Measurements from ENCODE around the gene DYNLRB1.

DYNLRB1 gene

DNA sequence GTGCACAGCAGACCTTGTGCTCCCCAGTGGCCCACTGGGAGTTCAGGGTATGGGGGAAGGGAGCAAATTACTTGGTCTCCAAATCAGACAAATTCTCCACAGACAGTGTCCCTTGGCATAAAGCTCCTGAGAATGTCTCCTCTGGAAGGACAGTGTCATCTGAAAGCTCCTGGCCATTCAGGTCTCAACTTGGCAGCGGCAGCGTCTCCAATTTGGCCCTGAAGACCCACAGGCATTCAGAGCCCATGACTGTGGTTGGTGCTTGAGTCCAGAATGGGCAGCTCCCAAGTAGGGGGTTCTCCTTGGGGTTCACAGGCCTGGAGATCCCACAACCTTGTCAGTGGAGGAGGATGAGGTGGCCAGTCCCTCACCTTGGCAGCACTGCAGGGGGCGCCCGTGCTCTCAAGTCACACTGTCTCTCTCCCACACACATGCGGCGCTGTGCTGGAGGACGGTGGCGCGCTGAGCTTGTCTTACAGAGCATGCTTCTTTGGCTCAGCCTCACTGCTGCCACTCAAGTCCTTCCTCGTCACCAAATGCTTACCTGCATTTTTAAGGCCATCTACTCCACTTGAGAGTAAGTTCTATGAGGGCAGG is 20.7 kb downstream of the DYNLRB1 start:
- TF ChIP-seq, protein P1, sequence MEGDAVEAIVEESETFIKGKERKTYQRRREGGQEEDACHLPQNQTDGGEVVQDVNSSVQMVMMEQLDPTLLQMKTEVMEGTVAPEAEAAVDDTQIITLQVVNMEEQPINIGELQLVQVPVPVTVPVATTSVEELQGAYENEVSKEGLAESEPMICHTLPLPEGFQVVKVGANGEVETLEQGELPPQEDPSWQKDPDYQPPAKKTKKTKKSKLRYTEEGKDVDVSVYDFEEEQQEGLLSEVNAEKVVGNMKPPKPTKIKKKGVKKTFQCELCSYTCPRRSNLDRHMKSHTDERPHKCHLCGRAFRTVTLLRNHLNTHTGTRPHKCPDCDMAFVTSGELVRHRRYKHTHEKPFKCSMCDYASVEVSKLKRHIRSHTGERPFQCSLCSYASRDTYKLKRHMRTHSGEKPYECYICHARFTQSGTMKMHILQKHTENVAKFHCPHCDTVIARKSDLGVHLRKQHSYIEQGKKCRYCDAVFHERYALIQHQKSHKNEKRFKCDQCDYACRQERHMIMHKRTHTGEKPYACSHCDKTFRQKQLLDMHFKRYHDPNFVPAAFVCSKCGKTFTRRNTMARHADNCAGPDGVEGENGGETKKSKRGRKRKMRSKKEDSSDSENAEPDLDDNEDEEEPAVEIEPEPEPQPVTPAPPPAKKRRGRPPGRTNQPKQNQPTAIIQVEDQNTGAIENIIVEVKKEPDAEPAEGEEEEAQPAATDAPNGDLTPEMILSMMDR (conservative IDR thresholded peaks at IDR 0.05; ENCODE audit: low read depth, low read length), result peak; percentile 48
- DNase-seq (ENCODE audit: low read depth), result peak; percentile 44
- H3K4me3 ChIP-seq (ENCODE audit: low read depth, low read length), result no peak overlapping the region

DNA sequence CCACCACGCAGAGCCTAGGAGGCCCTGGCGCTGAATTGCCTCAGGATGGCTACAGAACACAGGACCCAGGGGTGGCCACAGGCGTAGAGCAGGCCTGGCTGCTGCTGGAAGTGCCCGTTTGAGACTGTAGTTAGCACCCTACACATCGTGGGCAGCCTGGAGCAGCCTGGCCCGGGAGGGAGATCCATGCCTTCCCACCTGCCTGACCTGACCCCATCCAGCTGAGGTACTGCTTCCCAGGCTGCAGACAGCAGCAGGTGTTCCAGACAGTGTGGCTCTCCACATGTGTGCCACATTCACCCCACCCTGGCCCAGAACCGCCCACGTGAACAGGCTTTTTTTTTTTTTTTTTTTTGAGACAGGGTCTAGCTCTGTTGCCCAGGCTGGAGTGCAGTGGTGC is 21.4 kb downstream of the DYNLRB1 start:
- TF ChIP-seq, protein P1 (conservative IDR thresholded peaks at IDR 0.05; ENCODE audit: low read depth, low read length), result no peak
- no peak overlapping the region for H3K4me3 ChIP-seq (ENCODE audit: low read depth, low read length)
- DNase-seq (ENCODE audit: low read depth), result no peak

DNA sequence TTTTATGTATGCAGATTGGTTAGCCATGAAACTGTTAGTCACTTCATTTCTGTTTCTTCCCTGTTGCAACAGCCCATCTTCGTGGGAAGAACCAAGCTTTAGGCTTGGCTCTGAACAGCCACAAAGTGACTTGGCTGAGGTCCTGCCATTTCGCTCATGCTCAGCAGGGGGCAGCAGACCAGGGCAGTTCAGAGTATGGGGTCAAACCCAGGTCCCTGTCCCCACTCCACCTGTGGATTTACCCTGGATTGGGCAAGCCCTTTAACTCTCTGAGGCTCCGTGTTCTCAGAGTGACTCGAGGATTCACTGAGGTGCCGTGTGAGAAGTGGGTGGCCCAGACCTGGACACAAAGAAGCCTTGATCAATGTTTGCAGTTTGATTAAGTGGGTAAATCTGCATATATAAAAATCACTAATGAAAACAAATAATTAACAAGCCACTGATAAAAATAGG is 22.5 kb downstream of the DYNLRB1 start:
- no peak overlapping the region for H3K4me3 ChIP-seq (ENCODE audit: low read depth, low read length)
- DNase-seq (ENCODE audit: low read depth), result peak; percentile 73
- TF ChIP-seq, protein P1 (conservative IDR thresholded peaks at IDR 0.05; ENCODE audit: low read depth, low read length), result peak; percentile 88

GRCh38 chr20:34539756-34540155 is 23.5 kb downstream of the DYNLRB1 start:
- H3K4me3 ChIP-seq (ENCODE audit: low read depth, low read length), result no peak overlapping the region
- no peak for DNase-seq (ENCODE audit: low read depth)
- TF ChIP-seq, protein P1 (conservative IDR thresholded peaks at IDR 0.05; ENCODE audit: low read depth, low read length), result no peak

DNA sequence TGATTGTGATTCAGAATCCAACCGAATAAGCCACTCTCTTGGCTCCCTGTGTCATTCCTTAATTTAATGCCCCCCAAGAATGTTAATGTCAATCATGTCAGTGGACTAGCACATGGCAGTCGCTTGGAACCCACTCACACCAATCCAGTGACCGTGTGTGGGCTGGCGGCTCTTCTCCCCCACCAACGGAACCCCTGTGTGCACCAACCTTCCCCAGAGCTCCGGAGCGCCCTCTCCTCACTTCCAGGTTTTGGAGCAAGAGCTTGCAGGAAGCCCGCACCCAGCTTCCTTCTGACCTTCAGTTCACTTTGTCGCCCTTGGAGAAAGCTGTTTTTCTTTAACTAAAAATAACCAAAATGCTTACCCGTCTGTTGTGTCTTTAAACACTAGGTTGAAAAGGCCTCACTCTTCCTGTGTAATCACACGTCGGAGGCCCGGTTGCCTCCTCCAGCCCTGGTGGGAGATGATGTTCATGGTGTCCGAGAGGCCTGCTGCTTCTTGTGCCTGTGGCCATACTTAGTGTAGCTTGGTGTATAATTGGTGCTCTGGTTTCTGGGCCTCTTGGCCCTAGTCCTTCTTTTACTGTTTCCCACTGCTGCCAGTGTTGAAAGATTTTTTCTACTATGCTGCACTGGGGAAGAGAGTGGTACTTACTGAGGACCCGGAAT is 24.5 kb downstream of the DYNLRB1 start:
- no peak for DNase-seq (ENCODE audit: low read depth)
- H3K4me3 ChIP-seq (ENCODE audit: low read depth, low read length), result no peak overlapping the region
- TF ChIP-seq, protein P1 (conservative IDR thresholded peaks at IDR 0.05; ENCODE audit: low read depth, low read length), result no peak

GRCh38 chr20:34541264-34541901 is 25.2 kb downstream of the DYNLRB1 start:
- H3K4me3 ChIP-seq (ENCODE audit: low read depth, low read length), result no peak overlapping the region
- no peak for DNase-seq (ENCODE audit: low read depth)
- TF ChIP-seq, protein P1 (conservative IDR thresholded peaks at IDR 0.05; ENCODE audit: low read depth, low read length), result no peak
